ENCODE results near the gene ZBTB7A.

Gene ZBTB7A

GRCh38 chr19:4066682-4067395 is at the start of gene ZBTB7A:
Gene ZBTB7A, minus strand, starts transcription at chr19:4066899. Its CDS starts 11,667 bp downstream, at chr19:4055232.
- DNase-seq (ENCODE audit: low spot score) = peak; percentile 91

GRCh38 chr19:4115818-4116385 is 49.2 kb upstream of the ZBTB7A start:
- no peak for DNase-seq (ENCODE audit: low spot score)

- DNase-seq (ENCODE audit: low spot score) = peak; percentile 88
These were observed 48.5 kb upstream of the ZBTB7A start for GRCh38 chr19:4115050-4115817.

- DNase-seq (ENCODE audit: low spot score) = no peak
These were observed 47.5 kb upstream of the ZBTB7A start for GRCh38 chr19:4114181-4114580.

GRCh38 chr19:4113398-4114088 is 46.8 kb upstream of the ZBTB7A start:
- no peak for DNase-seq (ENCODE audit: low spot score)

- no peak for DNase-seq (ENCODE audit: low spot score)
These were observed 45.7 kb upstream of the ZBTB7A start for GRCh38 chr19:4112367-4112766.

GRCh38 chr19:4109626-4109945 is 42.9 kb upstream of the ZBTB7A start:
- no peak for DNase-seq (ENCODE audit: low spot score)

- no peak for DNase-seq (ENCODE audit: low spot score)
These were observed 42.3 kb upstream of the ZBTB7A start for GRCh38 chr19:4108767-4109625.

- peak; percentile 65 for DNase-seq (ENCODE audit: low spot score)
These were observed 36.4 kb upstream of the ZBTB7A start for GRCh38 chr19:4103080-4103433.

- DNase-seq (ENCODE audit: low spot score) = no peak
These were observed 35.8 kb upstream of the ZBTB7A start for GRCh38 chr19:4102339-4103079.

- no peak for DNase-seq (ENCODE audit: low spot score)
These were observed 34.7 kb upstream of the ZBTB7A start for GRCh38 chr19:4101496-4101770.

GRCh38 chr19:4100647-4101495 is 34.2 kb upstream of the ZBTB7A start:
- DNase-seq (ENCODE audit: low spot score) = no peak

- DNase-seq (ENCODE audit: low spot score) = no peak
These were observed 32.5 kb upstream of the ZBTB7A start for GRCh38 chr19:4099041-4099764.

- no peak for DNase-seq (ENCODE audit: low spot score)
These were observed 31.8 kb upstream of the ZBTB7A start for GRCh38 chr19:4098493-4098892.

- no peak for DNase-seq (ENCODE audit: low spot score)
These were observed 30.8 kb upstream of the ZBTB7A start for GRCh38 chr19:4097501-4097900.

GRCh38 chr19:4096049-4096892 is 29.6 kb upstream of the ZBTB7A start:
- no peak for DNase-seq (ENCODE audit: low spot score)

GRCh38 chr19:4095488-4095844 is 28.8 kb upstream of the ZBTB7A start:
- no peak for DNase-seq (ENCODE audit: low spot score)

GRCh38 chr19:4094761-4095487 is 28.2 kb upstream of the ZBTB7A start:
- no peak for DNase-seq (ENCODE audit: low spot score)

All from SW480 (cell line).